ENCODE measurements around the gene DNAJC22.

GRCh38 chr12:49298160-49298559 is 48.5 kb upstream of the DNAJC22 start:
- TF ChIP-seq POLR2A (IDR thresholded peaks at IDR 0.05) (no peak), CTCF (IDR thresholded peaks at IDR 0.05) (no peak), POLR2AphosphoS5 (IDR thresholded peaks at IDR 0.05) (no peak), EP300 (IDR thresholded peaks at IDR 0.05) (no peak)
